Calu3 (cell line): ENCODE data around the gene TENM4. TPM values are rescaled to one million over a fixed set of nuclear protein-coding genes. Genes with fewer than 3 reads are reported as not detected.

Experiments used
- BruUV-seq: library from RNA; stranded (reverse); fragments of 400-500 nt; replicated peaks from 2 replicates; lab custom pipeline; 2021; lab: Mats Ljungman, UMichigan
- CTCF ChIA-PET: fragments of 300-600 bp; sonication (Branson Sonifier 250); formaldehyde crosslinking; loops from one replicate; lab custom pipeline; 2022; ENCODE audit warnings: antibody characterized with exemption; lab: Charles Lee
- DNase-seq: peaks from one replicate; pipeline ENCODE4 v3.0.0; 2022
- H3K27ac Mint-ChIP-seq: one replicate; pipeline ENCODE4 v1.8.0; 2022; ENCODE audit warnings: mixed read lengths; ENCODE audit not compliant: unreplicated experiment
- H3K27me3 Mint-ChIP-seq: one replicate; pipeline ENCODE4 v1.8.0; 2022; ENCODE audit warnings: mixed read lengths; ENCODE audit not compliant: unreplicated experiment
- H3K36me3 Mint-ChIP-seq: one replicate; pipeline ENCODE4 v1.8.0; 2022; ENCODE audit warnings: mild to moderate bottlenecking, moderate library complexity, mixed read lengths; ENCODE audit not compliant: insufficient read depth, unreplicated experiment
- H3K4me1 Mint-ChIP-seq: one replicate; pipeline ENCODE4 v1.8.0; 2022; ENCODE audit warnings: mild to moderate bottlenecking, low read depth, mixed read lengths; ENCODE audit not compliant: unreplicated experiment
- H3K4me3 Mint-ChIP-seq: one replicate; pipeline ENCODE4 v1.8.0; 2022; ENCODE audit warnings: mild to moderate bottlenecking, low read depth, moderate library complexity, mixed read lengths; ENCODE audit not compliant: unreplicated experiment
- H3K9me3 Mint-ChIP-seq: one replicate; pipeline ENCODE4 v1.8.0; 2022; ENCODE audit warnings: low read depth, mixed read lengths; ENCODE audit not compliant: unreplicated experiment
- CTCF ChIP-seq: fragments of 200-600 bp; IDR thresholded peaks from one replicate; pipeline ENCODE4 v1.8.0; 2022; ENCODE audit warnings: antibody characterized with exemption; ENCODE audit not compliant: unreplicated experiment
- intact Hi-C: fragments of 100-400 bp; cut with micrococcal nuclease; formaldehyde crosslinking; loops from one replicate; pipeline ENCODE4 v1.10.0; 2022; ENCODE audit not compliant: unreplicated experiment
- total RNA-seq: library from RNA; stranded (reverse); gene quantifications from 2 replicates; pipeline ENCODE4 v1.2.3, GENCODE V29; 2022

Gene TENM4
- total RNA-seq, 1 experiment from 2014 or later = not detected

GRCh38 chr11:78667461-78667860, 773.4 kb downstream of the TENM4 start:
- TF ChIP-seq CTCF = no peak
- BruUV-seq = no TSS peak

GRCh38 chr11:78666675-78667160, 774.1 kb downstream of the TENM4 start:
- no peak for DNase-seq
- H3K9me3 Mint-ChIP-seq = no peaks in the 10 kb centered on the region
- no TSS peak for BruUV-seq
- H3K4me3 Mint-ChIP-seq = no peak overlapping the region
- H3K27ac Mint-ChIP-seq = no peak overlapping the region
- H3K27me3 Mint-ChIP-seq = peaks cover 42% of the 10 kb centered on the region
- no peaks in the 10 kb centered on the region for H3K4me1 Mint-ChIP-seq
- TF ChIP-seq CTCF = no peak
- intact Hi-C loops = no loop called here
- CTCF ChIA-PET = no interaction called here
- H3K36me3 Mint-ChIP-seq = no peaks in the 10 kb centered on the region

More at GRCh38 chr11:78667461-78667860, 773.4 kb downstream of the TENM4 start:
- no peak overlapping the region for H3K4me3 Mint-ChIP-seq
- H3K9me3 Mint-ChIP-seq = no peaks in the 10 kb centered on the region
- CTCF ChIA-PET = no interaction called here
- no peak for DNase-seq
- H3K4me1 Mint-ChIP-seq = no peaks in the 10 kb centered on the region
- H3K36me3 Mint-ChIP-seq = no peaks in the 10 kb centered on the region
- H3K27me3 Mint-ChIP-seq = peaks cover 42% of the 10 kb centered on the region
- intact Hi-C loops = no loop called here
- no peak overlapping the region for H3K27ac Mint-ChIP-seq

- TF ChIP-seq CTCF = no peak
- no peaks in the 10 kb centered on the region for H3K4me1 Mint-ChIP-seq
- H3K27me3 Mint-ChIP-seq = peaks cover 59% of the 10 kb centered on the region
- intact Hi-C loops = no loop called here
- CTCF ChIA-PET = interaction anchor here (0.6 kb wide), 1 partner anchor 12 kb away, joined by 3 read pairs; no protein-coding TSS in a partner anchor
- no peak for DNase-seq
- H3K9me3 Mint-ChIP-seq = no peaks in the 10 kb centered on the region
- no peak overlapping the region for H3K4me3 Mint-ChIP-seq
- H3K27ac Mint-ChIP-seq = no peak overlapping the region
- H3K36me3 Mint-ChIP-seq = no peaks in the 10 kb centered on the region
- no TSS peak for BruUV-seq
Measured at GRCh38 chr11:78664636-78665035, 776.2 kb downstream of the TENM4 start.

- no peaks in the 10 kb centered on the region for H3K4me1 Mint-ChIP-seq
- H3K27ac Mint-ChIP-seq = no peak overlapping the region
- H3K4me3 Mint-ChIP-seq = no peak overlapping the region
- CTCF ChIA-PET = no interaction called here
- peaks cover 74% of the 10 kb centered on the region for H3K27me3 Mint-ChIP-seq
- no peaks in the 10 kb centered on the region for H3K36me3 Mint-ChIP-seq
- BruUV-seq = no TSS peak
- DNase-seq = no peak
- intact Hi-C loops = no loop called here
- no peak for TF ChIP-seq CTCF
- H3K9me3 Mint-ChIP-seq = no peaks in the 10 kb centered on the region
Measured at GRCh38 chr11:78662811-78663210, 778.0 kb downstream of the TENM4 start.
